ENCODE measurements around the gene SCGB1A1.

Gene SCGB1A1

GRCh38 chr11:62450543-62451240 is 31.9 kb downstream of the SCGB1A1 start:
- no peak for DNase-seq

DNA sequence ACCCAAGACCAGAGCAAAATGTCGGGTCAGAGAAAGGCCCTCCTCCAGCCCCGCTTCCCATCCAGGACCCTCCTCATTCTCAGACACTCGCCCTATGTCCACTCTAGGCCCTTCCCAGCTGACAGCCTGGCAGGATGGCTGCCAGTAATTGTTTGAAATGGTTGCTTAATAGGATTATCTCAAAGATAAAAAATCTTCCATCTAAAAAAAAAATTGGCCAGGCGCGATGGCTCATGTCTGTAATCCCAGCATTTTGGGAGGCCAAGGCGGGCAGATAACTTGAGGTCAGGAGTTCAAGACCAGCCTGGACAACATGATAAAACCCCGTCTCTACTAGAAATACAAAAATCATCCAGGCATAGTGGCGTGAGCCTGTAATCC is 32.4 kb downstream of the SCGB1A1 start:
- no peak for DNase-seq

DNA sequence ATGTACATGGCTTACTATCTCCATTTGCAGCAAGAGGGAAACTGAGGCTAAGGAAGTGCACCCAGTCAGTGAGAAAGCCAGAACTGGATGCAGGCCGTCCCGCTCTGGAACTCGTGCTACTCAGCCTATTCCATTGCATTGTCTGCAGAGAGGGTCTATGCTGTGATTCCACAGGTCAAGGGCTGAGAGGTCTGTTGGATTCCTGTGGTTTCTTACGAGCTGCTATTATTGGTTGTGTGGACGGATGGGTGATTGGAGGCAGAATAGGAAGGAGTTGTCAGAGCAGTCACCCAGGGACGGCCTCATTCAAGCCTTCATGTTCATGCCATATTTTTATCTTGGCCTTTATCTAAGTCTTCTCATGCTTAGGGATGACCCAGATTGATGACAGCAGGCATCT is 33.4 kb downstream of the SCGB1A1 start:
- no peak for DNase-seq

GRCh38 chr11:62452839-62453468 is 34.1 kb downstream of the SCGB1A1 start:
- DNase-seq = no peak

- no peak for DNase-seq
These were observed 37.8 kb downstream of the SCGB1A1 start for GRCh38 chr11:62456630-62457029.

GRCh38 chr11:62457478-62457877 is 38.6 kb downstream of the SCGB1A1 start:
- DNase-seq = no peak

DNA sequence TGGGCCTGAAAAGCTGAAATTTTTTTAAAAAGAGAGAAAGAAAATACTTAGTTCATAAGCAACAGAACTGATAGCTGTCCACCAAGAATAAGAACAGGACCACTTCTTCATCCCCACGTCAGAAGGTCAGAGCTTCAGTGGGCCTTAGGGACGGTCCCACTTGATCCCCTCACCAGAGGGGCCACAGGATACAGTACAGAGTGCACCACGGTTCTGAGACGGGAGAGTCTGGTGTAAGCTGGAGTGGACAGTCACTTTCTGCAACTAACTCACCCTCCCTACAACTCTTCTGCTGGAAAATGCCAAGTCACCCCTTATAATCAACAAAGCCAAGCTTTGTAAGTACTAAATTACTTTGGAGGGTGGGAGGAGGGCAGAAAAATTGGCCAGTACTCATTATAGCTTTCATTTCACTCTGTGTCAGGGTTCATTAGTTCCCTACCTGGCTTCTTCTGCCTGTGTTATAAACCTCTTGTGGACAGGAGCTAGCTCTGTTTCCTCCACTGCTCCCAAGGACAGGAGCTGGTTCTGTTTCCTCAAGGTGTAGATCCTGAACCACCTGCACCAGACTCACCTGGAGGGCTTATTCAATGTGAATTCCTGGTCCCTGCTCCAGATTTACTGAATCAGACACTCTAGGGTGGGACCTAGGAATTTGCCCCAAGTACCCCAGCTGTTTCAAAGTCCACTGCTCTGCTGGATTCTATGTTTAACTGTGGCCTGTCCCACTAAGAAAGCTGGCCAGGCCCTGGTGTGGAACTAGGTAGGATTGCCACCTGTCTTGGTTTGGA is 39.6 kb downstream of the SCGB1A1 start:
- DNase-seq = no peak

GRCh38 chr11:62459080-62459479 is 40.2 kb downstream of the SCGB1A1 start:
- no peak for DNase-seq

- no peak for DNase-seq
These were observed 43.1 kb downstream of the SCGB1A1 start for GRCh38 chr11:62461740-62462507.

DNA sequence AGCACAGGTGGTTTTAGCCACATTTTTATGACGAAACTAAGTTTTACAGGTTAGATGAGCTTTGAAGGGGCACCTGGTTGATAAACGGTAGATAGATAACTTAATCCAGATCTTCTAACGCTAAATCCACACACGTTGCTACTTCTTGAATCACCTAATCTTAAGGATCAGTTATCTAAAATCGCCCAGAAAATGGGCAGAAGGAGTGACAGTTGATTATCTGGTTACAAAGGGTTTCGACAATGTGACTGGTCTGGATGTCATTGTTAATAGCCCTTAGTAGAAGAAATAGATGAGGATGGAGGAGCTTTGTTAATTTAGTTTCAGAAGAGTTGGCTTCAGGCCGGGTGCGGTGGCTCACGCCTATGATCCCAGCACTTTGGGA is 43.7 kb downstream of the SCGB1A1 start:
- no peak for DNase-seq

DNA sequence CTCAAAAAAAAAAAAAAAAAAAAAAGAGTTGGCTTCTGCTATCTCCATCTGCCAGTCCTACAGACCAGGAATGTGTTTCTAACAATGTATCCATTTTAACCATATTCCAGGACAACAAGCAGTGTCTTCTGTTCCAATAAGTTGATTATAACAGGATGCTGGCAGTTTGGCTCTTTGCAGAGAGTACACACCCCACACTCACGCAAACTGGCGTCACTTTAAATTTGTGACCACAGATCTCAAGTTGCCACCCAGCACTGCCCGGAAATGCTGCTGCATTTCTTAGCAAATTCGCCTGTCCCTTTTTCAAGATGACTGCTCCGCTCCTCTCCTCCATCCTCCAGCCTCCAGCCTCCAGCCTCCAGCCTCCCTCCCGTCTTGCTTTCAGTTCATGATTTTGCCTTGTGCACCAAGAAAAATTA is 44.3 kb downstream of the SCGB1A1 start:
- DNase-seq = no peak

DNA sequence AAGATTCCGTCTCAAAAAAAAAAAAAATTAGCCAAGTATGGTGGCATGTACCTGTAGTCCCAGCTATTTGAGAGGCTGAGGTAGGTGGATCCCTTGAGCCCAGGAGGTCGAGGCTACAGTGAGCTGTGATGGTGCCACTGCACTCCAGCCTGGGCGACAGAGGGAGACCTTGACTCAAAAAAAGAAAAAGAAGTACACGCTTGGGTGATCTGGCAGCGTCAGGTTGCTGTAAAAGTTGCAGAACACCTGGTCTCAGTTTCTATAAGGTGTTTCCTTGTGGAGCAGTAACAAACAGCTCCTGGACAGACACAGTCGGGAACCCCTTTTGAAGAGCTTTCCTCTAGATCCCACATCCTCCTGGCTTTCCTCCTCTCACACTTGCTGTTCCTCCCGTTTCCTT is 45.8 kb downstream of the SCGB1A1 start:
- DNase-seq = no peak

- DNase-seq = no peak
These were observed 47.6 kb downstream of the SCGB1A1 start for GRCh38 chr11:62466444-62466843.

- no peak for DNase-seq
These were observed 49.7 kb downstream of the SCGB1A1 start for GRCh38 chr11:62468577-62468976.

DNA sequence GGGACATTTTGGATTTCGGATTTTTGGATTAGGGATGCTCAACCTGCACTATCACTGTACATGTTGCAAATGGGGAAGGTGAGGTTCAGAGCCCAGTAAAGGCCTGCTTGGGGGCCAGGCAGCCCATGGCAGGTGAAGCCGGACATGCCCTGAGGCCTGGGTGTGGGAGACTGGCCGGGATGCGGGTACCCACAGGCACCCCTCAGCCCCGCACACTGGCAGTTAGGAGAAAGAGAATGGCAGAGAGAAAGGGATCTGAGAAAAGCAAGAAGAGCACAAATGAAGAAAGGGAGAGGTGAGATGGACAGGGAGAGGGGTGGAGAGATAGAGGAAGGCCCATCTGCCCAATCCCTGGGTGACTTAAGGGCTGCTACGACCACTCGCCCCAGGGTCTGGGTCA is 52.8 kb downstream of the SCGB1A1 start:
- no peak for DNase-seq

DNA sequence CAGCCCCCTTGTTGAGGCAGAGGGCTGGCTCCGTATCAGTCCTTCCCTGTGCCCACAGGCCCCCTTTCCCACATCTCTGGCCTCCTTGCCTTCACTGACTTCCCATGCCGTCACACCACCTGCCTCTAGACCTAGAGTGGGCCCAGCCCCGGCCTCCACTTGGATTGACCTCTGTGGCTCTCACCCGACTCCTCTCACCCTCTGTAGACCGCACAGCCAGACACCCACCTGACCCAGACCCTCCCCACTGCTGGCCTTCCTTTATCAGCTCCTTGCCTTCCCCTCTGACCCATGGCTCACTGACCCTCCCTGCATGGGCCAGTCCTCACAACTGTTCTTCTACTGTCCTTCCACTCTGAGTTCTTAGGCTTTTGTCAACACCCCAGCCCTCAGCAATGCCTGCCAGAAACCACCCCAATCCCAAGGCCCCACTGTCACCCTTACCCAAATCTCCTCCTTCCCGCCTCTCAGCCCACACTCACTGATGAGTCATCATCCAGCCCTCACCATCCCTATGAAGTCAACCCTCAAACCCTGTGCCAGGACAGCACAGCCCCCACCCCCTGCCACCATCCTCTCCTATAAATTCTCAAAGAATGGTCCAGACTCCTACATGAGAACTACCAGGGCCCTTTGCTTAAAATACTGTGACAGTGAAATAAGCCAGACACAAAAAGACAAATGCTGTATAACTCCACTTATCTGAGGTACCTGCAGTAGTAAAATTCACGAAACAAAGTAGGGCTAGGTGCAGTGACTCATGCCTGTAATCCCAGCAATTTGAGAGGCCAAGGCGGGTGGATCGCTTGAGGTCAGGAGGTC is 53.4 kb downstream of the SCGB1A1 start:
- no peak for DNase-seq

All from SW 1271 (cell line).